ENCODE measurements around the gene RTL9. TPM values are rescaled to one million over a fixed set of nuclear protein-coding genes. Genes with fewer than 3 reads are reported as not detected.

The RTL9 gene
- under 0.01 and 0.17 TPM in 2 replicates for total RNA-seq
- polyA plus RNA-seq, result 0.09 and 0.18 TPM in 2 replicates
- 0.16 and 0.45 TPM in 2 replicates for polyA plus RNA-seq (2012)
- 0.47 and 0.78 TPM in 2 replicates for polyA minus RNA-seq (ENCODE audit: low replicate concordance)

- Histone ChIP-seq H3K4me1 (ENCODE audit: control insufficient read depth, extremely low read depth, insufficient read depth, low read length) (no peaks in the 10 kb centered on the region), H3K9ac (ENCODE audit: insufficient read depth, low read length) (no peak within 1 kb of the TSS), H3K27me3 (ENCODE audit: control insufficient read depth, insufficient read depth, low read length) (no peaks in the 10 kb centered on the region), H4K20me1 (ENCODE audit: control insufficient read depth, extremely low read depth, insufficient read depth, low read length) (no peaks in the 10 kb centered on the region), H3K36me3 (ENCODE audit: control insufficient read depth, insufficient read depth, low read length) (no peaks in the 10 kb centered on the region), H3K79me2 (ENCODE audit: control insufficient read depth, insufficient read depth, low read length) (no peaks in the 10 kb centered on the region), H3K4me2 (ENCODE audit: extremely low read depth, insufficient read depth, low read length) (no peak within 1 kb of the TSS), H3K27ac (ENCODE audit: insufficient read depth, low read length) (no peak within 1 kb of the TSS), H3K9me3 (ENCODE audit: control insufficient read depth, insufficient read depth, low read depth, low read length) (no peaks in the 10 kb centered on the region), H3K4me3 (replicated peaks in 1 of 4; ENCODE audit: control extremely low read depth in 1 of 4, insufficient read depth in 1 of 4, low read depth in 3 of 4, low read length in 4 of 4) (no peak within 1 kb of the TSS), H2AFZ (ENCODE audit: low read length) (no peak within 1 kb of the TSS)
- no peak for DNase-seq (ENCODE audit: low read depth in 2 of 2)
- TF ChIP-seq CTCF (conservative IDR thresholded peaks at IDR 0.05 in 1 of 2, IDR thresholded peaks at IDR 0.05 in 1 of 2; ENCODE audit: low read depth in 1 of 2, low read length in 2 of 2) (no peak), EZH2 (IDR thresholded peaks at IDR 0.05; ENCODE audit: low read length, missing control alignments) (no peak)
Observed at GRCh38 chrX:110358548-110358947, at the start of gene RTL9. Gene RTL9, plus strand, starts transcription at chrX:110358848. Its CDS starts 91,770 bp downstream, at chrX:110450618.

- H3K79me2 ChIP-seq (ENCODE audit: control insufficient read depth, insufficient read depth, low read length), result peaks cover 70% of the 10 kb centered on the region
- no peak overlapping the region for H2AFZ ChIP-seq (ENCODE audit: low read length)
- no peak overlapping the region for H3K9ac ChIP-seq (ENCODE audit: insufficient read depth, low read length)
- no peak overlapping the region for H3K4me3 ChIP-seq (replicated peaks in 1 of 4; ENCODE audit: control extremely low read depth in 1 of 4, insufficient read depth in 1 of 4, low read depth in 3 of 4, low read length in 4 of 4)
- H3K4me2 ChIP-seq (ENCODE audit: extremely low read depth, insufficient read depth, low read length), result no peak overlapping the region
- DNase-seq (ENCODE audit: low read depth in 2 of 2), result no peak
- no peak overlapping the region for H3K27ac ChIP-seq (ENCODE audit: insufficient read depth, low read length)
- peaks cover 2% of the 10 kb centered on the region for H3K4me1 ChIP-seq (ENCODE audit: control insufficient read depth, extremely low read depth, insufficient read depth, low read length)
- no peaks in the 10 kb centered on the region for H3K9me3 ChIP-seq (ENCODE audit: control insufficient read depth, insufficient read depth, low read depth, low read length)
- no peaks in the 10 kb centered on the region for H4K20me1 ChIP-seq (ENCODE audit: control insufficient read depth, extremely low read depth, insufficient read depth, low read length)
- H3K27me3 ChIP-seq (ENCODE audit: control insufficient read depth, insufficient read depth, low read length), result no peaks in the 10 kb centered on the region
- H3K36me3 ChIP-seq (ENCODE audit: control insufficient read depth, insufficient read depth, low read length), result no peaks in the 10 kb centered on the region
- TF ChIP-seq EZH2 (IDR thresholded peaks at IDR 0.05; ENCODE audit: low read length, missing control alignments), result no peak
- no peak for TF ChIP-seq CTCF (conservative IDR thresholded peaks at IDR 0.05 in 1 of 2, IDR thresholded peaks at IDR 0.05 in 1 of 2; ENCODE audit: low read depth in 1 of 2, low read length in 2 of 2)
Observed at GRCh38 chrX:110310000-110310790, 48.5 kb upstream of the RTL9 start.

- no peaks in the 10 kb centered on the region for H4K20me1 ChIP-seq (ENCODE audit: control insufficient read depth, extremely low read depth, insufficient read depth, low read length)
- no peak overlapping the region for H3K4me2 ChIP-seq (ENCODE audit: extremely low read depth, insufficient read depth, low read length)
- H3K79me2 ChIP-seq (ENCODE audit: control insufficient read depth, insufficient read depth, low read length), result peaks cover 74% of the 10 kb centered on the region
- no peak for TF ChIP-seq CTCF (conservative IDR thresholded peaks at IDR 0.05 in 1 of 2, IDR thresholded peaks at IDR 0.05 in 1 of 2; ENCODE audit: low read depth in 1 of 2, low read length in 2 of 2)
- no peak for TF ChIP-seq EZH2 (IDR thresholded peaks at IDR 0.05; ENCODE audit: low read length, missing control alignments)
- no peaks in the 10 kb centered on the region for H3K9me3 ChIP-seq (ENCODE audit: control insufficient read depth, insufficient read depth, low read depth, low read length)
- H3K27me3 ChIP-seq (ENCODE audit: control insufficient read depth, insufficient read depth, low read length), result no peaks in the 10 kb centered on the region
- H3K27ac ChIP-seq (ENCODE audit: insufficient read depth, low read length), result no peak overlapping the region
- H3K36me3 ChIP-seq (ENCODE audit: control insufficient read depth, insufficient read depth, low read length), result no peaks in the 10 kb centered on the region
- H3K4me3 ChIP-seq (replicated peaks in 1 of 4; ENCODE audit: control extremely low read depth in 1 of 4, insufficient read depth in 1 of 4, low read depth in 3 of 4, low read length in 4 of 4), result no peak overlapping the region
- no peak overlapping the region for H2AFZ ChIP-seq (ENCODE audit: low read length)
- H3K9ac ChIP-seq (ENCODE audit: insufficient read depth, low read length), result no peak overlapping the region
- peaks cover 2% of the 10 kb centered on the region for H3K4me1 ChIP-seq (ENCODE audit: control insufficient read depth, extremely low read depth, insufficient read depth, low read length)
- peak in 1 of 2 donors; percentile 24 for DNase-seq (ENCODE audit: low read depth in 2 of 2)
Observed at GRCh38 chrX:110310896-110311295, 47.8 kb upstream of the RTL9 start.
